ENCODE data around the gene NEU2.

NEU2 gene

DNA sequence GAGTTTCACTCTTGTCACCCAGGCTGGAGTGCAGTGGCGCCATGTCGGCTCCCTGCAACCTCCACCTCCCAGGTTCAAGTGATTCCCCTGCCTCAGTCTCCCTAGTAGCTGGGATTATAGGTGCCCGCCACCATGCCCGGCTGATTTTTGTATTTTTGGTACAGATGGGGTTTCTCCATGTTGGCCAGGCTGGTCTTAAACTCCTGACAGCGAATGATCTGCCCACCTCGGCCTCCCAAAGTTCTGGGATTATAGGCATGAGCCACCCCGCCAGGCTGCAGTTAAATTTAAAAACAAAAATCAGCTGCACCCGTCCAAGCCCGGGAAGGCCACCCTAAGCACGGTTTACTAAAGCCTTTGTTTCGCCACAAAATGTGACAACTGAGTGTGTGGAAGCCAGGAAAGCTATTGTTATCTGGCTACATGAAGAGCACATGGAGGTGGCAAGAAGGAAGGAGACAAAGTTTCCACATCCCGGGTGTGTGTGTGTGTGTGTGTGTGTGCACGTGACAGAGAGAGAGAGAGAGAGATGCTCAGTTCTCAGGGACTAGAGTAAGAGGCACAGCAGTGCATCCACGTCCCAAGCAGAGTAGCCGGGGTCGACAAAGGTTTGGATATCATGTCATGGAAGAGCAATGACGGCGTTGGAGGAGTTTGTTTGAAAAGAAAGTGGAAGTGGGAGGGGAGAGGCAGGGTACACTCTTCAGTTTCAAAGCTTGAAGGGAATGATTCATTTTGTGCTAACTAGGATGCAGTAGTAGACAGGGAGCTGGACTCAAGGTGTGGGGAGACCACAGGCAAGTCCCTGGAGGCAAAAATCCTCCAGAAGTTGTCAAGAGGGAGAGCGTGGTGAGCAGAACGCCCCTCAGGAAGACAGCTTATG is 47.7 kb downstream of the NEU2 start:
- no peak for DNase-seq

- no peak for DNase-seq
These were observed 48.4 kb downstream of the NEU2 start for GRCh38 chr2:233080836-233081229.

DNA sequence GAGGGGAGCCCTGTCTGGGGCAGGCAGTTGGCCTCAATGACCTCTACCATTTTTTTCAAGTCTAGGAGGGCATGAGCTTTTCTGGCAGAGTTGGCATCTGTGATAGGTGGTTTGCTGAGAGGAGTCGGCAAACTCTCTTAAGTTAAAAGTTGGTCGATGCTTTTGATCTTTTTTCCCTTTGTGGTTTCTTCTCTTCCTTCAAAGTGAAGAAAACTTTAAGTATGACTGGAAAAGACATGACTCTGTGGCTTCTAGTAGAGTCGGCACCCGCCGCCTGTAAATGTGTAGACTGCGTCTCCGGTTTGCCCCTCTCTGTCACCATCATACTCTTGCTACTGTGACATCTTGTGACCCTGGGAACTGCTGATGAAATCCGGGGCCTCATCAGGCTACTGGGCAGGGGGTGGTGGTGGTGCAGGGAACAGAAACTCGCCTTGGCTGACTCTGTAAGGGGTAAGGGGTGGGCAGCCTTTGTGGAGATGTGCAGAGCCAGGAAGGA is 48.8 kb downstream of the NEU2 start:
- no peak for DNase-seq

- DNase-seq: no peak
These were observed 49.3 kb downstream of the NEU2 start for GRCh38 chr2:233081731-233082221.

DNA sequence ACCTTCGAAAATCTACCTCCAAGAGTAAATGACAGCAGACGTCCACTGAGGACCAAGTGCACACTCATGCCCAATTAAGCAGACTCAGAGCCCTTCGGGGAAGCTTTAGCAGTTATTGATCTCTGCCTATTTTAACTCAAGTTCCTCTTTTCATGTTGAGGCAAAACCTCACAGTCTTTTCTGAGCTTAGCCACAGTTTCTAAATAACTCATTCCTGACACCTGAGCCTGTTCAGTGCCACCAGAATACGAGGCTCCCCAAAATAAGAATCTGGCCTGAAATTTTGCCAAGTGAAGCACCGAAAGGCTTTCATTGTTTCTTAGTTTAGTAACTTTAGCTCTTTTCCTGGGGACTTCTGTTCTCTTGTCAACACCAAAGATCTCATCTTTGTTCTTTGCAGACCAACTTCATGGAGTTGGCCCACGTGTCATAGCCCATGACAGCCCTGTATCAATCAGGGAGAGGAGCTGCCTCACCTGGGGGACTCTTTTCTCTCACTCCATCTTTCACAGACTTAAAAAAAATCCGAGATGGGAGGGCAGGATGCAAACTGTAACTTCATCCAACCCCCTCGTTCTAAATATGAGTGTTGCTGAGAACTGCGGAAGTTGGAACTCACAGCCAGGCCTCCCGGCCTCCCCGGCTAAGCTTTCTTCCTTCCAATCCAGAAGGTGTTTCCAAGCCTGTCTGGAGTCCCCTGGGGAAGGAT is 49.9 kb downstream of the NEU2 start:
- DNase-seq: no peak

- DNase-seq: no peak
These were observed 50.7 kb downstream of the NEU2 start for GRCh38 chr2:233082931-233083755.

DNA sequence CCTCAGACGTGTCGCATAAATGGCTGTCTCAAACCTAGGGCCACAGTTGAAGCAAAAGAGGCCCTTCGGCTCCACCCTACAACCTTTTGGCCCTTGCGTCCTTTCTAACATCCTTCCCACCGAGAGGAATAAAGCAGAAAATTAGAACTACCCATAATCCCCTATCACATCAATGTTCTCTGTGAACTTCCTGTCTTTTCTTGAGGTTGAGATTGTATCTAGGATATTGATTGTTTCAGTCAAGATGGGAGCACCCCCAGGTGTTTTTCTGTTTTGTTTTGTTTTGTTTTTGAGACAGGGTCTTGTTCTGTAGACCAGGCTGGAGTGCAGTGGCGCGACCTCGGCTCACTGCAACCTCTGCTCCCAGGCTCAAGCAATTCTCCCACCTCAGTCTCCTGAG is 51.3 kb downstream of the NEU2 start:
- no peak for DNase-seq

GRCh38 chr2:233084488-233084887 is 52.0 kb downstream of the NEU2 start:
- no peak for DNase-seq

All from activated gamma-delta T cell (primary cell).